K562 (cell line): ENCODE results near the gene IARS1. TPM values are rescaled to one million over a fixed set of nuclear protein-coding genes. Genes with fewer than 3 reads are reported as not detected.

ENCODE experiments used
- BCL6 ChIP-seq: fragments of 250-450 bp; sonication (Bioruptor Pico); IDR thresholded peaks from 2 replicates; pipeline ENCODE4 v1.4.0; 2020
- COPS2 ChIP-seq: fragments of 450-650 bp; conservative IDR thresholded peaks from 2 replicates; pipeline ENCODE4 v1.6.1; 2016; ENCODE audit warnings: mild to moderate bottlenecking, moderate library complexity
- CREM ChIP-seq: IDR thresholded peaks from 2 replicates; pipeline ENCODE4 v1.6.1; 2014; ENCODE audit warnings: antibody characterized with exemption, low read depth
- FUS ChIP-seq: fragments of 200-400 bp; formaldehyde crosslinking; optimal IDR thresholded peaks from 2 replicates; pipeline ENCODE3; 2017; ENCODE audit warnings: low read depth, low read length
- HMG20B ChIP-seq: fragments of 250-450 bp; sonication (Bioruptor Pico); IDR thresholded peaks from 2 replicates; pipeline ENCODE4 v1.5.0; 2021; ENCODE audit warnings: mild to moderate bottlenecking
- JUN ChIP-seq, 2 experiments: sonication (generic) in 1 of 2; formaldehyde crosslinking in 1 of 2; IDR thresholded peaks; 2 replicates each; pipeline versions ENCODE4 v1.6.1 to v1.8.0; 2012 to 2022; ENCODE audit warnings: borderline replicate concordance in 2 of 2, mild to moderate bottlenecking in 2 of 2, improper control_type of control experiment in 1 of 2, low read depth in 1 of 2, low read length in 1 of 2, missing genetic modification reagents in 1 of 2
- SAFB2 ChIP-seq: fragments of 200-400 bp; formaldehyde crosslinking; IDR thresholded peaks from 2 replicates; pipeline ENCODE4 v1.6.1; 2018; ENCODE audit warnings: borderline replicate concordance, low read length, low read depth, moderate library complexity; ENCODE audit not compliant: severe bottlenecking
- TEAD4 ChIP-seq, 2 experiments: sonication (generic) in 1 of 2; formaldehyde crosslinking in 1 of 2; IDR thresholded peaks; 2 replicates each; pipeline versions ENCODE4 v1.6.1 to v1.8.0; 2012 to 2022; ENCODE audit warnings: borderline replicate concordance in 1 of 2, inconsistent platforms in 1 of 2, low read length in 1 of 2, mild to moderate bottlenecking in 1 of 2, missing genetic modification reagents in 1 of 2
- ZNF146 ChIP-seq: IDR thresholded peaks from one replicate; pipeline ENCODE4 v1.6.1; 2018; ENCODE audit warnings: missing compliant biosample characterization; ENCODE audit not compliant: unreplicated experiment
- ZNF436 ChIP-seq: fragments of 250-450, 450-650 bp; sonication (Bioruptor Pico); formaldehyde crosslinking; IDR thresholded peaks from 2 replicates; pipeline ENCODE4 v1.7.0; 2020; ENCODE audit warnings: mild to moderate bottlenecking
- ZNF780A ChIP-seq: fragments of 250-450 bp; sonication (Bioruptor Pico); IDR thresholded peaks from 2 replicates; pipeline ENCODE4 v1.5.0; 2021; ENCODE audit warnings: mild to moderate bottlenecking
- polyA plus RNA-seq, 8 experiments: library from polyadenylated mRNA; depleted of rRNA in 4 of 8; stranded (reverse) in 5 of 8; unstranded in 3 of 8; fragments of >200 nt; fragmentation: Nextera tagmentation in 2 of 8; fragmentation: Illumina TruSeq in 1 of 8; extraction: Ambion mirVana in 2 of 8; extraction: Trizol in 1 of 8; gene quantifications; 2 replicates each; pipeline versions ENCODE4 v1.2.1 to v1.2.3, GENCODE V29; 2011 to 2014; ENCODE audit warnings: inconsistent platforms in 1 of 8, missing spikeins in 1 of 8
- total RNA-seq, 7 experiments: library from RNA; depleted of rRNA in 6 of 7; stranded (reverse); fragments of >200 nt in 6 of 7; fragmentation: Illumina TruSeq in 2 of 7; extraction: Trizol in 2 of 7; gene quantifications; 2 replicates each; pipeline versions ENCODE4 v1.2.1 to v1.2.3, GENCODE V29; 2011 to 2021; ENCODE audit warnings: low replicate concordance in 1 of 7
- TF ChIP-seq, protein P1 (sequence below): sonication (generic); formaldehyde crosslinking; IDR thresholded peaks from 2 replicates; pipeline ENCODE4 v1.8.1; 2023; ENCODE audit warnings: missing genetic modification reagents, mild to moderate bottlenecking, borderline replicate concordance
- TF ChIP-seq, protein P2 (sequence below): fragments of 200-800 bp; sonication (Bioruptor generic); IDR thresholded peaks from 2 replicates; pipeline ENCODE4 v1.6.1; 2017; ENCODE audit warnings: missing genetic modification characterization, missing compliant biosample characterization

IARS1 gene
- total and polyA plus RNA-seq, 9 of the 15 experiments (the other 6 are each of a cell fraction or from before 2014, with no cell fraction given), result 119 to 371 (median 234) TPM

DNA sequence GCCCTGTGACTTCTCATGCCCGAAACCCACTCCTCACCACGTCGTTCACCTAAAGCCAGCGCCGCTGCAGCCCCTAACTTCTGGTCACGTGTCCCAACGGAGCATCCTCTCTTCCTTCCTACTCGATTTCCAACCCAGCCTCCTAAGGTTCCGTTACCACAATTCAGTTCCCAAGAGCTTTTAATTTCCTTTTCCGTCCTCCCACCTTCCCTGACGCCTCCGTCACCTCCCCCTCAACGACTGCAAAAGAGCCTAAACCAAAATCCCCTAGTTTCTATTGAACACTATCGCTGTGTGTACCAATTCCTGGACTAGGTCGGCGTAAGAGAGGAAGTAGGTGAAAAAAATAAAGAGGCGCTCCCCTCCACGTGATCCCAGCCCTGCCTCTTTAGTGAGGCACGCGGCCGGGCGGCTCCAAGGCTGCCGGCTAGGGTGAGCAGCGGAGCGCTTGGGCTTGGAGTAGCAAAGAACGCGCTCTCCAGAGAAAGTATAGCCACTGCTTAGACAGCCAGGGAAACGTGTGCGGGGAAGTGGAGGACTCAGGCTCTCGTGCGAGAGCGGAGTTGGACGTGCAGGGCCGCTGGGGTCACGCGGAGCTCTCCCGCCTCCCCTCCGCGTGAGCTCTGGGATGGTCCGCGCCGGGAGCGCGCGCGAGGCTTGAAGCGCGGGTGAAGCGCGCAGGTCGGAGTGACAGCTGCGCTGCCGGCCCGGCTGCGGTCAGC, 31.9 kb upstream of the IARS1 start, which contains the start of the genes CENPP and NOL8 (continued):
- TF ChIP-seq ZNF436 (CRISPR knock-in tag) (no peak), JUN (IDR thresholded peaks at IDR 0.05; ENCODE audit: borderline replicate concordance, low read depth, low read length) (peak; percentile 25; the same call in 1 of the 2 replicates), JUN (CRISPR knock-in tag; IDR thresholded peaks at IDR 0.05; ENCODE audit: borderline replicate concordance) (peak; percentile 78; the same call in 1 of the 2 replicates), BCL6 (no peak), ZNF146 (CRISPR knock-in tag) (no peak), TEAD4 (IDR thresholded peaks at IDR 0.05; ENCODE audit: low read length) (0 out of 2 replicates have a peak, but pooled peaks have one; percentile 24), TEAD4 (CRISPR knock-in tag; IDR thresholded peaks at IDR 0.05; ENCODE audit: borderline replicate concordance) (no peak), CREM (peak; percentile 67), FUS (no peak), ZNF780A (no peak), SAFB2 (no peak), COPS2 (no peak), HMG20B (CRISPR knock-in tag) (no peak)
- TF ChIP-seq, protein P1, sequence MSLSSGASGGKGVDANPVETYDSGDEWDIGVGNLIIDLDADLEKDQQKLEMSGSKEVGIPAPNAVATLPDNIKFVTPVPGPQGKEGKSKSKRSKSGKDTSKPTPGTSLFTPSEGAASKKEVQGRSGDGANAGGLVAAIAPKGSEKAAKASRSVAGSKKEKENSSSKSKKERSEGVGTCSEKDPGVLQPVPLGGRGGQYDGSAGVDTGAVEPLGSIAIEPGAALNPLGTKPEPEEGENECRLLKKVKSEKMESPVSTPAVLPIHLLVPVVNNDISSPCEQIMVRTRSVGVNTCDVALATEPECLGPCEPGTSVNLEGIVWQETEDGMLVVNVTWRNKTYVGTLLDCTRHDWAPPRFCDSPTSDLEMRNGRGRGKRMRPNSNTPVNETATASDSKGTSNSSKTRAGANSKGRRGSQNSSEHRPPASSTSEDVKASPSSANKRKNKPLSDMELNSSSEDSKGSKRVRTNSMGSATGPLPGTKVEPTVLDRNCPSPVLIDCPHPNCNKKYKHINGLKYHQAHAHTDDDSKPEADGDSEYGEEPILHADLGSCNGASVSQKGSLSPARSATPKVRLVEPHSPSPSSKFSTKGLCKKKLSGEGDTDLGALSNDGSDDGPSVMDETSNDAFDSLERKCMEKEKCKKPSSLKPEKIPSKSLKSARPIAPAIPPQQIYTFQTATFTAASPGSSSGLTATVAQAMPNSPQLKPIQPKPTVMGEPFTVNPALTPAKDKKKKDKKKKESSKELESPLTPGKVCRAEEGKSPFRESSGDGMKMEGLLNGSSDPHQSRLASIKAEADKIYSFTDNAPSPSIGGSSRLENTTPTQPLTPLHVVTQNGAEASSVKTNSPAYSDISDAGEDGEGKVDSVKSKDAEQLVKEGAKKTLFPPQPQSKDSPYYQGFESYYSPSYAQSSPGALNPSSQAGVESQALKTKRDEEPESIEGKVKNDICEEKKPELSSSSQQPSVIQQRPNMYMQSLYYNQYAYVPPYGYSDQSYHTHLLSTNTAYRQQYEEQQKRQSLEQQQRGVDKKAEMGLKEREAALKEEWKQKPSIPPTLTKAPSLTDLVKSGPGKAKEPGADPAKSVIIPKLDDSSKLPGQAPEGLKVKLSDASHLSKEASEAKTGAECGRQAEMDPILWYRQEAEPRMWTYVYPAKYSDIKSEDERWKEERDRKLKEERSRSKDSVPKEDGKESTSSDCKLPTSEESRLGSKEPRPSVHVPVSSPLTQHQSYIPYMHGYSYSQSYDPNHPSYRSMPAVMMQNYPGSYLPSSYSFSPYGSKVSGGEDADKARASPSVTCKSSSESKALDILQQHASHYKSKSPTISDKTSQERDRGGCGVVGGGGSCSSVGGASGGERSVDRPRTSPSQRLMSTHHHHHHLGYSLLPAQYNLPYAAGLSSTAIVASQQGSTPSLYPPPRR (CRISPR knock-in tag), result 0 out of 2 replicates have a peak, but pooled peaks have one; percentile 39
- TF ChIP-seq, protein P2, sequence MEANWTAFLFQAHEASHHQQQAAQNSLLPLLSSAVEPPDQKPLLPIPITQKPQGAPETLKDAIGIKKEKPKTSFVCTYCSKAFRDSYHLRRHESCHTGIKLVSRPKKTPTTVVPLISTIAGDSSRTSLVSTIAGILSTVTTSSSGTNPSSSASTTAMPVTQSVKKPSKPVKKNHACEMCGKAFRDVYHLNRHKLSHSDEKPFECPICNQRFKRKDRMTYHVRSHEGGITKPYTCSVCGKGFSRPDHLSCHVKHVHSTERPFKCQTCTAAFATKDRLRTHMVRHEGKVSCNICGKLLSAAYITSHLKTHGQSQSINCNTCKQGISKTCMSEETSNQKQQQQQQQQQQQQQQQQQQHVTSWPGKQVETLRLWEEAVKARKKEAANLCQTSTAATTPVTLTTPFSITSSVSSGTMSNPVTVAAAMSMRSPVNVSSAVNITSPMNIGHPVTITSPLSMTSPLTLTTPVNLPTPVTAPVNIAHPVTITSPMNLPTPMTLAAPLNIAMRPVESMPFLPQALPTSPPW, result no peak; the same call in 1 of the 2 replicates
